OCI-LY1 (cell line): Measurements from ENCODE around the gene CUTA.
"Not testable (repeated sequence)": the region's sequence is repeated elsewhere in the genome, so short reads cannot be mapped to it uniquely, and the experiment has no call there.

Experiments
- H2AFZ ChIP-seq: fragments of 200-600 bp; sonication (generic), shearing (Covaris generic); 2 replicates; pipeline ENCODE4 v1.6.0; 2014; ENCODE audit warnings: antibody characterized with exemption, mild to moderate bottlenecking, low read length
- H3F3A ChIP-seq: fragments of 200-600 bp; sonication (generic), shearing (Covaris generic); 2 replicates; pipeline ENCODE4 v1.6.0; 2014; ENCODE audit warnings: mild to moderate bottlenecking, antibody characterized with exemption, low read length, moderate library complexity; ENCODE audit not compliant: insufficient read depth
- H3K27ac ChIP-seq: fragments of 200-600 bp; sonication (generic); 2 replicates; pipeline ENCODE4 v1.5.1; 2014; ENCODE audit warnings: low read length, mixed run types, mild to moderate bottlenecking, low read depth; ENCODE audit not compliant: poor library complexity, severe bottlenecking
- H3K27me3 ChIP-seq: fragments of 200-600 bp; sonication (generic); 2 replicates; pipeline ENCODE4 v1.6.0; 2014; ENCODE audit warnings: antibody characterized with exemption, mild to moderate bottlenecking, low read length, moderate library complexity; ENCODE audit not compliant: insufficient read depth
- H3K36me3 ChIP-seq: fragments of 200-600 bp; sonication (generic); 2 replicates; pipeline ENCODE4 v1.6.1; 2014; ENCODE audit warnings: mild to moderate bottlenecking, antibody characterized with exemption, low read length, moderate library complexity, mixed read lengths; ENCODE audit not compliant: insufficient read depth
- H3K4me1 ChIP-seq: fragments of 200-600 bp; sonication (generic); 2 replicates; pipeline ENCODE4 v1.5.1; 2014; ENCODE audit warnings: mild to moderate bottlenecking, low read length, moderate library complexity; ENCODE audit not compliant: insufficient read depth, severe bottlenecking
- H3K4me2 ChIP-seq: fragments of 200-600 bp; sonication (generic), shearing (Covaris generic); 2 replicates; pipeline ENCODE4 v1.6.1; 2014; ENCODE audit warnings: low read length
- H3K4me3 ChIP-seq: fragments of 200-600 bp; sonication (generic); 2 replicates; pipeline ENCODE4 v1.5.1; 2014; ENCODE audit warnings: low read length, low read depth, mild to moderate bottlenecking, mixed read lengths; ENCODE audit not compliant: poor library complexity, severe bottlenecking
- H3K79me2 ChIP-seq: fragments of 200-600 bp; shearing (Covaris generic); 2 replicates; pipeline ENCODE4 v1.6.1; 2016; ENCODE audit warnings: mixed run types, low read length, mixed read lengths; ENCODE audit not compliant: insufficient read depth
- H3K9ac ChIP-seq: fragments of 200-600 bp; sonication (generic), shearing (Covaris generic); 2 replicates; pipeline ENCODE4 v1.6.1; 2014; ENCODE audit warnings: mild to moderate bottlenecking, low read length, mixed read lengths
- H3K9me2 ChIP-seq: fragments of 200-600 bp; sonication (generic), shearing (Covaris generic); 2 replicates; pipeline ENCODE4 v1.6.1; 2014; ENCODE audit warnings: low read depth, mild to moderate bottlenecking, low read length, mixed read lengths
- H3K9me3 ChIP-seq: fragments of 200-600 bp; shearing (Covaris generic); 2 replicates; pipeline ENCODE4 v1.6.1; 2014; ENCODE audit warnings: low read length, mixed read lengths
- H4K20me1 ChIP-seq: fragments of 200-600 bp; sonication (generic), shearing (Covaris generic); 2 replicates; pipeline ENCODE4 v1.6.0; 2016; ENCODE audit warnings: mild to moderate bottlenecking, low read length; ENCODE audit not compliant: insufficient read depth
- EZH2 ChIP-seq: fragments of 200-600 bp; sonication (generic), shearing (Covaris generic); IDR thresholded peaks from 2 replicates; pipeline ENCODE4 v1.8.0; 2017; ENCODE audit warnings: borderline replicate concordance, mixed run types, mild to moderate bottlenecking, antibody characterized with exemption, low read length, moderate library complexity, mixed read lengths
- TF ChIP-seq, protein P1 (sequence below): fragments of 200-600 bp; sonication (generic), shearing (Covaris generic); IDR thresholded peaks from 2 replicates; pipeline ENCODE4 v1.5.1; 2017; ENCODE audit warnings: mild to moderate bottlenecking, antibody characterized with exemption, low read length, moderate library complexity, mixed read lengths

The CUTA gene

DNA sequence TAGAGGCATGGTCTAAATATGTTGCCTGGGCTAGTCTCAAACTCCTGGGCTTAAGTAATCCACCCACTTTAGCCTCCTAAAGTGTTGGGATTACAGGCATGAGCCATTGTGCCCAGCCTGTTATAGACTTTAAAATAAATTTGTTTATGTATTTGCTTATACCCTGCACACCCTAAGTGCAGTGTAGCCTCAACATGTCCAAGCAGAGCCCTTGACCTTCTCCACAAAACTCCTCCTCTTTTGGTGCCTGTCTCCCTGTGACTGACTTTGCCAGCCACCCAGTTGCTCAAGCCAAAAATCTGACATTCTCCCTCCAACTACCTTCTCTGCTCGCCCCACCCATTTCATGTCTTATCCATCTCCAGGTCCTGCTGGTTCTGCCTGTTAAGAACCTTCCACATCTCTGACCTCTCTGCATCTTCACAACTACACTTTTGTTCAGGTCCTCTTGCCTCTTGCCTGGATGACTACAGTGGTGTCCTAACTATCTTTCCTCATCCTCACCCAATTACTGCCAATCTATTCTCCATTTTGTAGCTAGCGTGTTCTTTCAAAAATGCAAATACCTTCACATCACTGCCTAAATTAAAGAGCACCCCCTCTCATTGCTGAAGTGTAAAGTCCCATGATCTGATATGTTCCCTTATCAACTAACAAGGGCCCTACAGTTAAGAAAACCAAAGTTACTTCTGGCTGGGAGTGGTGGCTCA lies 37.5 kb downstream of the CUTA start:
- H3K9ac ChIP-seq, result no peak overlapping the region

GRCh38 chr6:33379184-33379583 lies 38.7 kb downstream of the CUTA start:
- H3K27me3 ChIP-seq, H3K4me2 ChIP-seq, H4K20me1 ChIP-seq, H3K36me3 ChIP-seq, H3K27ac ChIP-seq, H3K9me2 ChIP-seq, H3F3A ChIP-seq, H3K4me1 ChIP-seq, H3K4me3 ChIP-seq, H3K9ac ChIP-seq, H3K79me2 ChIP-seq, H3K9me3 ChIP-seq, H2AFZ ChIP-seq: not testable (repeated sequence)

More for the DNA sequence above, 37.5 kb downstream of the CUTA start:
- no peaks in the 10 kb centered on the region for H3K79me2 ChIP-seq
- no peak for TF ChIP-seq EZH2
- TF ChIP-seq, protein P1, sequence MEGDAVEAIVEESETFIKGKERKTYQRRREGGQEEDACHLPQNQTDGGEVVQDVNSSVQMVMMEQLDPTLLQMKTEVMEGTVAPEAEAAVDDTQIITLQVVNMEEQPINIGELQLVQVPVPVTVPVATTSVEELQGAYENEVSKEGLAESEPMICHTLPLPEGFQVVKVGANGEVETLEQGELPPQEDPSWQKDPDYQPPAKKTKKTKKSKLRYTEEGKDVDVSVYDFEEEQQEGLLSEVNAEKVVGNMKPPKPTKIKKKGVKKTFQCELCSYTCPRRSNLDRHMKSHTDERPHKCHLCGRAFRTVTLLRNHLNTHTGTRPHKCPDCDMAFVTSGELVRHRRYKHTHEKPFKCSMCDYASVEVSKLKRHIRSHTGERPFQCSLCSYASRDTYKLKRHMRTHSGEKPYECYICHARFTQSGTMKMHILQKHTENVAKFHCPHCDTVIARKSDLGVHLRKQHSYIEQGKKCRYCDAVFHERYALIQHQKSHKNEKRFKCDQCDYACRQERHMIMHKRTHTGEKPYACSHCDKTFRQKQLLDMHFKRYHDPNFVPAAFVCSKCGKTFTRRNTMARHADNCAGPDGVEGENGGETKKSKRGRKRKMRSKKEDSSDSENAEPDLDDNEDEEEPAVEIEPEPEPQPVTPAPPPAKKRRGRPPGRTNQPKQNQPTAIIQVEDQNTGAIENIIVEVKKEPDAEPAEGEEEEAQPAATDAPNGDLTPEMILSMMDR, result no peak
- H3K4me1 ChIP-seq, result no peaks in the 10 kb centered on the region
- no peaks in the 10 kb centered on the region for H3K9me2 ChIP-seq
- H4K20me1 ChIP-seq, result no peaks in the 10 kb centered on the region
- H3K27ac ChIP-seq, result no peak overlapping the region
- H3F3A ChIP-seq, result no peaks in the 10 kb centered on the region
- no peaks in the 10 kb centered on the region for H3K9me3 ChIP-seq
- H3K36me3 ChIP-seq, result no peaks in the 10 kb centered on the region; the same call in 1 of the 2 replicates
- no peaks in the 10 kb centered on the region for H3K27me3 ChIP-seq
- no peak overlapping the region for H2AFZ ChIP-seq
- no peak overlapping the region for H3K4me2 ChIP-seq
- no peak overlapping the region for H3K4me3 ChIP-seq

GRCh38 chr6:33377171-33377570 lies 40.7 kb downstream of the CUTA start:
- Histone ChIP-seq H3K9me2 (no peaks in the 10 kb centered on the region), H3K36me3 (no peaks in the 10 kb centered on the region; the same call in 1 of the 2 replicates), H4K20me1 (no peaks in the 10 kb centered on the region), H3K9ac (no peak overlapping the region), H3K4me2 (no peak overlapping the region), H3F3A (no peaks in the 10 kb centered on the region), H3K4me1 (no peaks in the 10 kb centered on the region), H3K27me3 (no peaks in the 10 kb centered on the region; the same call in 1 of the 2 replicates), H3K27ac (no peak overlapping the region), H2AFZ (no peak overlapping the region), H3K9me3 (no peaks in the 10 kb centered on the region), H3K79me2 (no peaks in the 10 kb centered on the region), H3K4me3 (no peak overlapping the region)
- TF ChIP-seq, protein P1, result no peak
- no peak for TF ChIP-seq EZH2

DNA sequence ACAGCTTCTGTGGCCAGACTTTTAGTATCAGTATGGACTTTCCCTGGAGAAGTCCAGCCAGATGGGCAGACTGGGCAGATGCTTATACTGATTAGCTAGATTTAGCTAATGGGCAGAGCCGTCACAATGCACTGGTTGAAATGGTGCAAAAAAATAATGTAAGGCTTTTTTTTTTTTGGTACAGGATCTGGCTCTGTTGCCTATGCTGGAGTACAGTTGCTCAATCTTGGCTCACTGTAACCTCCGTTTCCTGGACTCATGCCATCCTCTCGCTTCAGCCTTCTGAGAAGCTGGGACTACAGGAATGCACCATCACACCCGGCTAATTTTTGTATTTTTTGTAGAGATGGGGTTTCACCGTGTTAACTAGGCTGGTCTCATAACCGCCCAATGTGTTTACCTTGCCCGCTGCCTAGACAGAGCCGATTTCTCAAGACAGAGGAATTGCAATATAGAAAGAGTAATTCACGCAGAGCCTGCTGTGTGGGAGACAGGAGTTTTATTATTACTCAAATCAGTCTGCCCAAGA lies 42.7 kb downstream of the CUTA start:
- no peak overlapping the region for H3K4me2 ChIP-seq
- H2AFZ ChIP-seq, result no peak overlapping the region
- TF ChIP-seq, protein P1, result no peak
- TF ChIP-seq EZH2, result no peak
- H3K27me3 ChIP-seq, result no peaks in the 10 kb centered on the region; the same call in 1 of the 2 replicates
- no peak overlapping the region for H3K27ac ChIP-seq
- no peaks in the 10 kb centered on the region for H4K20me1 ChIP-seq
- H3F3A ChIP-seq, result no peaks in the 10 kb centered on the region
- no peaks in the 10 kb centered on the region for H3K4me1 ChIP-seq
- no peak overlapping the region for H3K4me3 ChIP-seq
- H3K9me3 ChIP-seq, result no peaks in the 10 kb centered on the region
- H3K9me2 ChIP-seq, result no peaks in the 10 kb centered on the region
- no peak overlapping the region for H3K9ac ChIP-seq
- no peaks in the 10 kb centered on the region; the same call in 1 of the 2 replicates for H3K36me3 ChIP-seq
- H3K79me2 ChIP-seq, result no peaks in the 10 kb centered on the region
